Measurements from ENCODE around the gene SLC22A23.

The SLC22A23 gene

DNA sequence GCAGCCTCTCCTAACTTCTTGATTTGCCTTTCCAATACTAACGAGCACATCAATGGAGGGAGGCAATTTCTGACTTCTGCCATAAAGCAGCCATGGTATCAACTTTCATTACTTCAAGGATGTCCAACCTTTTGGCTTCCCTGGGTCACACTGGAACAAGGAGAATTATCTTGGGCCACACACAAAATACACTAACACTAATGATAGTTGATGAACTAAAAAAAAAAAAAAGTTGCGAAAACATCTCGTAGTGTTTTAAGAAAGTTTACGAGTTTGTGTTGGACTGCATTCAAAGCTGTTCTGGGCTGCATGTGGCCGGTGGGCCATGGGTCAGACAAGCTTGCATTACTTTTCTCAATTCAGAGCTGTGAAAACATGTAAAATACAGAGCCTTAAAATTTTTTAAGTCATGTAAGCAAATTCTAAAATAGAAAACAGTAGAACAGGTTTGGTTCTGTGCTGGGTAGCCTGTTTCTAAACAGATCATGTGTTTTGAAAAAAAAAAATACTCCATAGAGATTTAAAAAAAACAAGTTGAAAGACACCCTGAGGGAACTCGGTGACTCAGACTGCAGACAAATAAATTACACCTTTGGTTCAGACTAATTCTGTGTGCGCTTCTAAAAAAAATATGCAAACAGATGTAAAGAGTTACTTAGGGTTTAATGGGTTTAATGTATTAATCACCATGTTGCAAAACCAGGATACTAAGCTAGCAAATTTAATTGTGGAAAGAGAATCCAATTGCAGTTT, 43.6 kb upstream of the SLC22A23 start:
- no peak overlapping the region for H3K4me2 ChIP-seq (ENCODE audit: low read length)
- no peak overlapping the region for H2AK5ac ChIP-seq (ENCODE audit: low read length)
- no CpG with 5 or more reads among the region's 7 CpGs for WGBS (ENCODE audit: extremely low coverage, insufficient coverage, low lambda C conversion rate)
- no peak overlapping the region for H2BK15ac ChIP-seq (replicated peaks; ENCODE audit: low read depth)
- H4K8ac ChIP-seq (ENCODE audit: low read depth, low read length), result no peak overlapping the region
- H2BK5ac ChIP-seq (ENCODE audit: low read length), result no peak overlapping the region
- H3K79me1 ChIP-seq (ENCODE audit: low read length), result no peaks in the 10 kb centered on the region
- no peak for DNase-seq
- no peak overlapping the region for H3K9ac ChIP-seq (ENCODE audit: low read length)
- H3K27me3 ChIP-seq (ENCODE audit: insufficient read depth, low read length, poor library complexity), result no peaks in the 10 kb centered on the region
- no peak overlapping the region for H3K56ac ChIP-seq (ENCODE audit: low read length)
- H3K18ac ChIP-seq (ENCODE audit: low read length), result no peak overlapping the region
- no peaks in the 10 kb centered on the region for H3K36me3 ChIP-seq (ENCODE audit: control insufficient read depth, insufficient read depth, low read length)
- H3K79me2 ChIP-seq (ENCODE audit: control insufficient read depth, insufficient read depth, low read length), result no peaks in the 10 kb centered on the region
- no peak overlapping the region for H2BK120ac ChIP-seq (ENCODE audit: low read depth, low read length)
- no peaks in the 10 kb centered on the region for H3K4me1 ChIP-seq (ENCODE audit: control insufficient read depth, low read depth, low read length)
- no peak overlapping the region for H3K4ac ChIP-seq (ENCODE audit: low read depth, low read length)
- no peak overlapping the region for H3K27ac ChIP-seq (ENCODE audit: low read depth, low read length)
- H3K23ac ChIP-seq (ENCODE audit: low read length), result no peak overlapping the region
- H3K4me3 ChIP-seq (ENCODE audit: low read length), result no peak overlapping the region
- no peak overlapping the region for H4K5ac ChIP-seq (ENCODE audit: low read length)

DNA sequence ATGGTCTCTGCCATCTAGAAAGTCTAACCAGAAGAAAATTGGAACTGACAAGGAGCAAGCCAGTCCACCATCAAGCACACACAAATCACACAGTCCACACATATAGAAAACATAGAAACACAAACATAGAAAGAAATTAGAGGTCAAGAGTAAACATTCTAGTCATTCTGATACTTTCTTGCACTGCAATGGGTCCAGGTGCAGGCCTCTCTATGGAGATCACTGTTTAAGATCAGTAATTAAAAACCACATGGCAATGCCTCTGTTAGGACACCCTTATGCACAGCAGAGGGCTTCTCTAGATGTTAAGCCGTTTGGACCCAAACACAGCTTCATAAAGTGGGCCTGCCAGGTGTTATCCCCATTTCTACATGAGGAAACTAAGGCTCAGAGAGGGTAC, 42.8 kb upstream of the SLC22A23 start:
- no peak overlapping the region for H3K23ac ChIP-seq (ENCODE audit: low read length)
- no CpG with 5 or more reads among the region's 1 CpG for WGBS (ENCODE audit: extremely low coverage, insufficient coverage, low lambda C conversion rate)
- no peak overlapping the region for H2BK5ac ChIP-seq (ENCODE audit: low read length)
- H3K79me1 ChIP-seq (ENCODE audit: low read length), result no peaks in the 10 kb centered on the region
- no peak overlapping the region for H2BK15ac ChIP-seq (replicated peaks; ENCODE audit: low read depth)
- no peak overlapping the region for H3K4ac ChIP-seq (ENCODE audit: low read depth, low read length)
- H3K27ac ChIP-seq (ENCODE audit: low read depth, low read length), result no peak overlapping the region
- H3K4me2 ChIP-seq (ENCODE audit: low read length), result no peak overlapping the region
- H3K27me3 ChIP-seq (ENCODE audit: insufficient read depth, low read length, poor library complexity), result no peaks in the 10 kb centered on the region
- H2BK120ac ChIP-seq (ENCODE audit: low read depth, low read length), result no peak overlapping the region
- no peak overlapping the region for H3K56ac ChIP-seq (ENCODE audit: low read length)
- DNase-seq, result no peak
- H3K9ac ChIP-seq (ENCODE audit: low read length), result no peak overlapping the region
- H2AK5ac ChIP-seq (ENCODE audit: low read length), result no peak overlapping the region
- no peak overlapping the region for H3K18ac ChIP-seq (ENCODE audit: low read length)
- no peaks in the 10 kb centered on the region for H3K4me1 ChIP-seq (ENCODE audit: control insufficient read depth, low read depth, low read length)
- H4K8ac ChIP-seq (ENCODE audit: low read depth, low read length), result no peak overlapping the region
- H3K79me2 ChIP-seq (ENCODE audit: control insufficient read depth, insufficient read depth, low read length), result no peaks in the 10 kb centered on the region
- H4K5ac ChIP-seq (ENCODE audit: low read length), result no peak overlapping the region
- no peak overlapping the region for H3K4me3 ChIP-seq (ENCODE audit: low read length)
- H3K36me3 ChIP-seq (ENCODE audit: control insufficient read depth, insufficient read depth, low read length), result no peaks in the 10 kb centered on the region

DNA sequence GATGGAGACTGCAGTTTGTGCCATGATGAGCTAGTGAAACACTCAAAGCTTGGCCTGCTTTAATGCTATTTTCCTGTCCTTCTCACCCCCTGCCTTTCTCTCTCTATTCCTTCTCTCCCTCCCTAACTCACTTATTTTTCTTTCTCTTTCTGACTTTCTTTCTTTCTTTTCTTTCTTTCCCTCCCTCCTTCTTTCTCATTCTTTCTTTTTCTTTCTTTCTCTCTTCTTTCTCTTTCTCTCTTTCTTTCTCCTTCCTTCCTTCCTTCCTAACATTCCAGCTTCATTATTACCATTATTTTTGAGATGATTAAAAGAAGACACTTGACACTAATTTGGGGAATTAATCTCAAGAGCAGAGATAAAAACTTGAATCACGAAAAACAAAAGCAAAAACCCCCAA, 39.5 kb upstream of the SLC22A23 start:
- no peak overlapping the region for H3K56ac ChIP-seq (ENCODE audit: low read length)
- WGBS (ENCODE audit: extremely low coverage, insufficient coverage, low lambda C conversion rate), result no CpG with 5 or more reads among the region's 1 CpG

DNA sequence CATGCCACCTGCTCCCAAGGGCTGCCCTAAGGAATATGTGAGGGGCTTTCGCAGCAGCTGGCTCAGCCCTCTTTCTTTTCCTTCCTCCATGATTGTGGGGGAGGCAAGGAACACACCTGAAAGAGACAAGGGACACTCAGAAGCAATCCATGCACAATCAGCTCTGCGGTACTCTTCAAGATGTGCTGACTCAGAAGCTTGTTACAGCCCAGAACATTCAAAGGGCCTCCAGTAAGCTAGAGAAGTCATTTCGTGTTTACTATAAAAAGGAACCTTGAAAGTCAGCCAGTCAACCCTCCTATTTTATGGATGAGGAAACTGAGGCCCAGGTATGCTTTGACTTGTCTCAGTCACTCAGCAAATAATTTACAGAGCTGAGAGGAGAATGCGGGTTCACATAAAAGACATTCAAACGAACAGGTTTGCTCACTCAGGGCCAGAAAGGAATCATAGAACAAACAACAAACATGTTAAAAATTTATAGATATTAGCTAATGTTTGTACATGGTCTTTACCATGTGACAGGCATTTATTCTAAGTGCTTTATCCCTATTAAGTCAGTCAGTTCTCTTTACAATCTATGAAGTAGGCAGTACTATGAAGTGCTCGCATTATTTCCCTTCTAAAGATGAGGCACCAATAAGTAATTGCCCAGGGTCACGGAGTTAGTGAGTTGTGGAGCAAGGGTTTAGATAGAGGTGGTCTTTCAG, 37.7 kb upstream of the SLC22A23 start:
- WGBS (ENCODE audit: extremely low coverage, insufficient coverage, low lambda C conversion rate), result no CpG with 5 or more reads among the region's 7 CpGs
- no peak overlapping the region for H3K4me2 ChIP-seq (ENCODE audit: low read length)

More for the DNA sequence above, 39.5 kb upstream of the SLC22A23 start:
- Histone ChIP-seq H3K79me2 (ENCODE audit: control insufficient read depth, insufficient read depth, low read length) (no peaks in the 10 kb centered on the region), H3K27ac (ENCODE audit: low read depth, low read length) (no peak overlapping the region), H2BK120ac (ENCODE audit: low read depth, low read length) (no peak overlapping the region), H3K79me1 (ENCODE audit: low read length) (no peaks in the 10 kb centered on the region), H2BK5ac (ENCODE audit: low read length) (no peak overlapping the region), H2BK15ac (replicated peaks; ENCODE audit: low read depth) (no peak overlapping the region), H3K18ac (ENCODE audit: low read length) (no peak overlapping the region), H3K4me1 (ENCODE audit: control insufficient read depth, low read depth, low read length) (no peaks in the 10 kb centered on the region), H4K5ac (ENCODE audit: low read length) (no peak overlapping the region), H3K9ac (ENCODE audit: low read length) (no peak overlapping the region), H2AK5ac (ENCODE audit: low read length) (no peak overlapping the region), H4K8ac (ENCODE audit: low read depth, low read length) (no peak overlapping the region), H3K27me3 (ENCODE audit: insufficient read depth, low read length, poor library complexity) (no peaks in the 10 kb centered on the region), H3K4me3 (ENCODE audit: low read length) (no peak overlapping the region), H3K4ac (ENCODE audit: low read depth, low read length) (no peak overlapping the region), H3K4me2 (ENCODE audit: low read length) (no peak overlapping the region), H3K36me3 (ENCODE audit: control insufficient read depth, insufficient read depth, low read length) (no peaks in the 10 kb centered on the region), H3K23ac (ENCODE audit: low read length) (no peak overlapping the region)
- DNase-seq, result no peak

DNA sequence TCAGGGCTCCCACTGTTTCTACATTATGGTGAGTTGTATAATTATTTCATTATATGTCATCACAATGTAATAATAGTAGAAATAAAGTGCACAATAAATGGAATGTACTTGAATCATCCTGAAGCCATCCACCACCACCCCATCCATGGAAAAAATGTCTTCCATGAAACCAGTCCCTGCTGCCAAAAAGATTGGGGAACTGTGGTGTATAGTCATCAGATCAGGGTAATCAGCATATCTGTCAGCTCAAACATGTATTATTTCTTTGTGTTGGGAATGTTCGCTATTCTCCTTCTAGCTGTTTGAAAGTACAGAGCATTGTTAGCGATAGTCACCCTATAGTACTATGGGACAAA, 33.8 kb upstream of the SLC22A23 start:
- WGBS (ENCODE audit: extremely low coverage, insufficient coverage, low lambda C conversion rate), result no CpG with 5 or more reads among the region's 2 CpGs
- no peak overlapping the region for H3K4ac ChIP-seq (ENCODE audit: low read depth, low read length)
- no peaks in the 10 kb centered on the region for H3K36me3 ChIP-seq (ENCODE audit: control insufficient read depth, insufficient read depth, low read length)
- H2BK120ac ChIP-seq (ENCODE audit: low read depth, low read length), result no peak overlapping the region
- H3K4me2 ChIP-seq (ENCODE audit: low read length), result no peak overlapping the region
- H3K18ac ChIP-seq (ENCODE audit: low read length), result no peak overlapping the region
- no peaks in the 10 kb centered on the region for H3K79me2 ChIP-seq (ENCODE audit: control insufficient read depth, insufficient read depth, low read length)
- H4K5ac ChIP-seq (ENCODE audit: low read length), result no peak overlapping the region
- H3K4me3 ChIP-seq (ENCODE audit: low read length), result no peak overlapping the region
- no peaks in the 10 kb centered on the region for H3K27me3 ChIP-seq (ENCODE audit: insufficient read depth, low read length, poor library complexity)
- no peak overlapping the region for H3K9ac ChIP-seq (ENCODE audit: low read length)
- no peak overlapping the region for H2AK5ac ChIP-seq (ENCODE audit: low read length)
- H3K27ac ChIP-seq (ENCODE audit: low read depth, low read length), result no peak overlapping the region
- H4K8ac ChIP-seq (ENCODE audit: low read depth, low read length), result no peak overlapping the region
- no peaks in the 10 kb centered on the region for H3K79me1 ChIP-seq (ENCODE audit: low read length)
- no peak overlapping the region for H2BK15ac ChIP-seq (replicated peaks; ENCODE audit: low read depth)
- H3K56ac ChIP-seq (ENCODE audit: low read length), result no peak overlapping the region
- peaks cover 14% of the 10 kb centered on the region for H3K4me1 ChIP-seq (ENCODE audit: control insufficient read depth, low read depth, low read length)
- no peak overlapping the region for H3K23ac ChIP-seq (ENCODE audit: low read length)
- DNase-seq, result no peak
- no peak overlapping the region for H2BK5ac ChIP-seq (ENCODE audit: low read length)

More for the DNA sequence above, 37.7 kb upstream of the SLC22A23 start:
- H3K27me3 ChIP-seq (ENCODE audit: insufficient read depth, low read length, poor library complexity), result no peaks in the 10 kb centered on the region
- no peak overlapping the region for H2BK5ac ChIP-seq (ENCODE audit: low read length)
- H3K79me2 ChIP-seq (ENCODE audit: control insufficient read depth, insufficient read depth, low read length), result no peaks in the 10 kb centered on the region
- H3K56ac ChIP-seq (ENCODE audit: low read length), result no peak overlapping the region
- no peaks in the 10 kb centered on the region for H3K36me3 ChIP-seq (ENCODE audit: control insufficient read depth, insufficient read depth, low read length)
- H3K27ac ChIP-seq (ENCODE audit: low read depth, low read length), result no peak overlapping the region
- H3K9ac ChIP-seq (ENCODE audit: low read length), result no peak overlapping the region
- no peak overlapping the region for H3K18ac ChIP-seq (ENCODE audit: low read length)
- H3K23ac ChIP-seq (ENCODE audit: low read length), result no peak overlapping the region
- no peak overlapping the region for H4K5ac ChIP-seq (ENCODE audit: low read length)
- H3K4ac ChIP-seq (ENCODE audit: low read depth, low read length), result no peak overlapping the region
- H3K4me3 ChIP-seq (ENCODE audit: low read length), result no peak overlapping the region
- H2BK15ac ChIP-seq (replicated peaks; ENCODE audit: low read depth), result no peak overlapping the region
- H3K79me1 ChIP-seq (ENCODE audit: low read length), result no peaks in the 10 kb centered on the region
- no peak overlapping the region for H4K8ac ChIP-seq (ENCODE audit: low read depth, low read length)
- H2BK120ac ChIP-seq (ENCODE audit: low read depth, low read length), result no peak overlapping the region
- no peak for DNase-seq
- H3K4me1 ChIP-seq (ENCODE audit: control insufficient read depth, low read depth, low read length), result peaks cover 2% of the 10 kb centered on the region
- H2AK5ac ChIP-seq (ENCODE audit: low read length), result no peak overlapping the region
